Right lobe of liver (tissue), 6 donors: ENCODE results near the gene TRIM71. TPM values are rescaled to one million over a fixed set of nuclear protein-coding genes. Genes with fewer than 3 reads are reported as not detected.
A peak's percentile ranks its signal among the peaks of the same experiment; 100 is the strongest.
"Not testable (repeated sequence)": the region's sequence is repeated elsewhere in the genome, so short reads cannot be mapped to it uniquely, and the experiment has no call there.

Experiments
- ATAC-seq, 4 donors: fragments of 200-7000 bp; cut with Tn5 transposase; one replicate each; pipeline ENCODE4 v1.9.1; 2020; ENCODE audit warnings: mild to moderate bottlenecking in 4 of 4, moderate library complexity in 4 of 4
- DNase-seq, 3 donors: peaks; one replicate each; pipeline ENCODE4 v3.0.0-alpha.2; 2020
- H3K27ac ChIP-seq, 3 donors: fragments of 200-600 bp; one replicate each; pipeline ENCODE4 v1.8.0; 2022
- H3K27me3 ChIP-seq, 2 donors: fragments of 200-600 bp; one replicate each; pipeline ENCODE4 v1.8.0; 2022
- H3K36me3 ChIP-seq, 4 donors: fragments of 200-600 bp; sonication (generic) in 1 of 4; one replicate each; pipeline versions ENCODE4 v1.5.1 to v1.8.0; 2017 to 2022; ENCODE audit warnings: control low read depth in 1 of 4
- H3K4me1 ChIP-seq, 4 donors: fragments of 200-600 bp; sonication (generic) in 1 of 4; one replicate each; pipeline versions ENCODE4 v1.5.1 to v1.8.0; 2017 to 2022; ENCODE audit warnings: control low read depth in 1 of 4
- H3K4me3 ChIP-seq, 3 donors: fragments of 200-600 bp; one replicate each; pipeline ENCODE4 v1.8.0; 2022
- H3K9me3 ChIP-seq, 4 donors: fragments of 200-600 bp; sonication (generic) in 1 of 4; one replicate each; pipeline versions ENCODE4 v1.5.1 to v1.8.0; 2017 to 2022; ENCODE audit warnings: control low read depth in 1 of 4
- CTCF ChIP-seq, 4 donors: fragments of 200-600 bp in 3 of 4; fragments of 450-650 bp in 1 of 4; IDR thresholded peaks; one replicate each; pipeline versions ENCODE4 v1.5.1 to v1.8.0; 2016 to 2022; ENCODE audit warnings: antibody characterized with exemption in 4 of 4, mild to moderate bottlenecking in 2 of 4
- POLR2A ChIP-seq: fragments of 450-650 bp; IDR thresholded peaks from one replicate; pipeline ENCODE4 v1.6.1; 2017; ENCODE audit warnings: antibody characterized with exemption, mild to moderate bottlenecking
- WGBS: methylation state at CpG from one replicate; pipeline ENCODE4 v1.1.6; 2018; ENCODE audit warnings: low coverage, low lambda C conversion rate; ENCODE audit not compliant: insufficient coverage; ENCODE audit errors: missing lambda C conversion rate; 5-methylcytosine and 5-hydroxymethylcytosine counted together
- intact Hi-C, 2 donors: fragments of 100-400 bp; cut with DNase I; formaldehyde crosslinking; loops; one replicate each; pipeline versions ENCODE4 v1.11.2 to v1.14.1; 2022
- total RNA-seq, 6 experiments: library from RNA; depleted of rRNA in 2 of 6; stranded (reverse); fragments of >200 nt in 2 of 6; fragmentation: NEBNext Ultra II Directional in 3 of 6; extraction: Animal tissue kit (Norgen Biotek cat#: 25700) in 3 of 6; gene quantifications; one replicate each; pipeline versions ENCODE4 v1.1.0 to v1.2.4, GENCODE V29; 2016 to 2023
- donor health status: DM: no; HTN: yes; CAD: no.
- donor health status: DM: no; HTN: no; CAD: no.
- donor health status: DM: no; HTN: no; CAD: no.
- donor health status: DM: no; HTN: yes; CAD: no.
- donor health status: DM: no; HTN: yes; CAD: no.

TRIM71 gene
- total RNA-seq, 6 experiments from 2014 or later = not detected

GRCh38 chr3:32797776-32798175 is 20.0 kb upstream of the TRIM71 start:
- Histone ChIP-seq H3K27ac (no peak overlapping the region), H3K4me1 (no peaks in the 10 kb centered on the region), H3K4me3 (no peak overlapping the region), H3K9me3 (no peaks in the 10 kb centered on the region), H3K27me3 (no peaks in the 10 kb centered on the region), H3K36me3 (no peaks in the 10 kb centered on the region)
- DNase-seq (no peak), ATAC-seq (no peak)
- 63% methylated on average over 2 of the region's 2 CpGs for WGBS
- intact Hi-C loops = no loop called here
- TF ChIP-seq POLR2A (no peak), CTCF (IDR thresholded peaks at IDR 0.05) (no peak)

DNA sequence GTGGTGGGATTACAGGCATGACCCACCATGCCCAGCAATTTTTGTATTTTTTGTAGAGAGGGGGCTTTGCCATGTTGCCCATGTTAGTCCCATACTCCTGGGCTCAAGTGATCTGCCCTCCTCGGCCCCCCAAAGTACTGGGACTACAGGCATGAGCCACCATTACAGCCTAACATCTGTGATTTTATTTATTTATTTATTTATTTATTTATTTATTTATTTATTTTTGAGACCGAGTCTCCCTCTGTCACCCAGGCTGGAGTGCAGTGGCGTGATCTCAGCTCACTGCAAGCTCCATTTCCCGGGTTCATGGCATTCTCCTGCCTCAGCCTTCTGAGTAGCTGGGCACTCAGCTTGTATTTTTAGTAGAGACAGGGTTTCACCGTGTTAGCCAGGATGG is 16.4 kb upstream of the TRIM71 start:
- intact Hi-C loops, H3K27me3 ChIP-seq, H3K4me1 ChIP-seq, H3K9me3 ChIP-seq, DNase-seq, H3K27ac ChIP-seq, ATAC-seq, H3K4me3 ChIP-seq, H3K36me3 ChIP-seq: not testable (repeated sequence)
- 79% methylated on average over 2 of the region's 5 CpGs for WGBS

DNA sequence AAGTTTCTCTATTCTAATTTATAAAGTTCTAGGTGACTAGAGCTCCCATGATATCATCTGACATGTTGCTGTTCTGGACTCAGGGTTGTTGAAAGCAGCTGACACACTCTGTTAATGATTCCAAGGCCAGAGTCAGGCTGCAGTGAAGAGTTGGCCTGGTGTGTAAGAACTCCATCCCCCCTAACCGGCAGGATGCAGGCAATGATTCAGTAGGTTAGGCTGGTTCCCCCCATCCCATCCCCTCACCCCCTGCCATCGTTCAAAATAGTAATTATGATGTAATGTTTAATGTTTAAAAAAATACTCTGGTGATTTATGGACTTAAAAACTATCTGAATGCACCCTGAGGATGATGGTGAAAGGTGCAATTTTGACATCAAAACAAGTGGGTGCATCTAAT is 4.6 kb upstream of the TRIM71 start:
- ATAC-seq (peak in 2 of 4 donors; percentile 32 to 62), DNase-seq (no peak)
- 5% methylated on average over 2 of the region's 2 CpGs for whole genome bisulfite sequencing
- Histone ChIP-seq H3K27me3 (peaks cover 6 to 14% of the 10 kb centered on the region in 2 donors), H3K27ac (no peak overlapping the region), H3K9me3 (no peaks in the 10 kb centered on the region), H3K4me3 (no peak overlapping the region), H3K4me1 (peaks cover 0 to 14% (median 0%) of the 10 kb centered on the region in 4 donors), H3K36me3 (no peaks in the 10 kb centered on the region)
- intact Hi-C loops = no loop called here
- no peak for TF ChIP-seq POLR2A
- TF ChIP-seq CTCF (IDR thresholded peaks at IDR 0.05) = no peak

DNA sequence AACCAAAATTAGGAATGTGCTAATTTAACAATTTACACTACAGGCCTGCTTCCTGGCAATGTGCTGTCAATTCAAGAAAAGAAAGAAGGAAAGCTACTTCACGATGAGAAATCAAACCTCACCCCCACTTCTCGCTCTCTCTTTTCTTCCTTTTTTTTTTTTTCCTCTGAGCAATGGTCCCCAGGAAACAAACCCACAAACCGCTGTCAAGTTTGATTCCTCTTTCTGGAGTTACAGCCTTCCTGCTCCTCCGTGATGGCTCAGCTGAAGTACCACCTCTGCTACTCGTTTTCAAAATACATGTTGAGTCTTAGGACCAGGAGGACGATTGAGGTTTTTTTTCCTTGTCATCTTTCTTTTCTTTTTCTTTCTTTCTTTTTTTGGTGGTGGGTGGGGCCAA is 3.4 kb upstream of the TRIM71 start:
- intact Hi-C loops = no loop called here
- Histone ChIP-seq H3K9me3 (no peaks in the 10 kb centered on the region), H3K36me3 (no peaks in the 10 kb centered on the region), H3K27me3 (peaks cover 6 to 25% of the 10 kb centered on the region in 2 donors), H3K4me3 (no peak overlapping the region), H3K4me1 (peaks cover 0 to 14% (median 0%) of the 10 kb centered on the region in 4 donors), H3K27ac (no peak overlapping the region)
- 53% methylated on average over 6 of the region's 6 CpGs for WGBS
- no peak for DNase-seq
- no peak for ATAC-seq
- no peak for TF ChIP-seq POLR2A
- no peak for TF ChIP-seq CTCF (IDR thresholded peaks at IDR 0.05)

- WGBS = 9% methylated on average over 21 of the region's 21 CpGs
- peaks cover 0 to 14% (median 0%) of the 10 kb centered on the region in 4 donors for H3K4me1 ChIP-seq
- ATAC-seq (no peak), DNase-seq (no peak)
- TF ChIP-seq POLR2A = no peak
- TF ChIP-seq CTCF (IDR thresholded peaks at IDR 0.05) = no peak
- H3K9me3 ChIP-seq = no peaks in the 10 kb centered on the region
- no peak overlapping the region for H3K4me3 ChIP-seq
- H3K27ac ChIP-seq = no peak overlapping the region
- peaks cover 6 to 41% of the 10 kb centered on the region in 2 donors for H3K27me3 ChIP-seq
- intact Hi-C loops = no loop called here
- no peaks in the 10 kb centered on the region for H3K36me3 ChIP-seq
Observed at GRCh38 chr3:32815841-32816438, 1.9 kb upstream of the TRIM71 start.
